Peyer's patch (tissue), 4 donors: ENCODE results near the gene PDZD2.

ENCODE experiments used
- POLR2A ChIP-seq, 2 donors: fragments of 450-650 bp; IDR thresholded peaks; one replicate each; pipeline ENCODE4 v1.5.1; 2017; ENCODE audit warnings: antibody characterized with exemption in 2 of 2, mild to moderate bottlenecking in 2 of 2, moderate library complexity in 2 of 2
- TF ChIP-seq, protein P1 (sequence below), 6 experiments: fragments of 450-650 bp in 4 of 6; fragments of 200-600 bp in 2 of 6; sonication (generic) in 1 of 6; IDR thresholded peaks; one replicate each; pipeline ENCODE4 v1.5.1; 2017 to 2019; ENCODE audit warnings: antibody characterized with exemption in 6 of 6, mild to moderate bottlenecking in 3 of 6, moderate library complexity in 1 of 6

DNA sequence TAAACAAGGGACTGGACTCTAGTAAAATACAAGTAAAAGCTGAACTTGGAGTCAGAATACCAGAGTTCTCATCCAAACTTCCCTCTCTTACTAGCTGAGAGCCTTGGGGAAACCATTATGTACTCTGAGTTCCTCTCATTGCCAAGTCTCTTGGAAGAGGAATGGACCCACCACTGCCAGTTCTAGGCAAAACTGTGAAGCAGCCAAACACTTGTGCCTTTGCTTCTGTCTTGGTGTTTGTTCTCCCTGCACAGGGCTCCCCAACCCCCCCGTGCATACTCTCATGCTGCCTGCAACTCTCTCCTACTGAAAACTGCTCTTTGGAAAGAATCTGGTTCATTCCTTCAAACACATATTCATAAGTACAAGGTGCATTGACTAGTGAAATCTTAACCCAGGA is 102.6 kb downstream of the PDZD2 start:
- TF ChIP-seq, protein P1, sequence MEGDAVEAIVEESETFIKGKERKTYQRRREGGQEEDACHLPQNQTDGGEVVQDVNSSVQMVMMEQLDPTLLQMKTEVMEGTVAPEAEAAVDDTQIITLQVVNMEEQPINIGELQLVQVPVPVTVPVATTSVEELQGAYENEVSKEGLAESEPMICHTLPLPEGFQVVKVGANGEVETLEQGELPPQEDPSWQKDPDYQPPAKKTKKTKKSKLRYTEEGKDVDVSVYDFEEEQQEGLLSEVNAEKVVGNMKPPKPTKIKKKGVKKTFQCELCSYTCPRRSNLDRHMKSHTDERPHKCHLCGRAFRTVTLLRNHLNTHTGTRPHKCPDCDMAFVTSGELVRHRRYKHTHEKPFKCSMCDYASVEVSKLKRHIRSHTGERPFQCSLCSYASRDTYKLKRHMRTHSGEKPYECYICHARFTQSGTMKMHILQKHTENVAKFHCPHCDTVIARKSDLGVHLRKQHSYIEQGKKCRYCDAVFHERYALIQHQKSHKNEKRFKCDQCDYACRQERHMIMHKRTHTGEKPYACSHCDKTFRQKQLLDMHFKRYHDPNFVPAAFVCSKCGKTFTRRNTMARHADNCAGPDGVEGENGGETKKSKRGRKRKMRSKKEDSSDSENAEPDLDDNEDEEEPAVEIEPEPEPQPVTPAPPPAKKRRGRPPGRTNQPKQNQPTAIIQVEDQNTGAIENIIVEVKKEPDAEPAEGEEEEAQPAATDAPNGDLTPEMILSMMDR (IDR thresholded peaks at IDR 0.05), result no peak
- no peak for TF ChIP-seq POLR2A (IDR thresholded peaks at IDR 0.05)
